Measurements from ENCODE around the gene NEUROG1.

Gene NEUROG1

GRCh38 chr5:135493406-135494180, 42.2 kb downstream of the NEUROG1 start:
- DNase-seq (ENCODE audit: low spot score) = peak; percentile 39

- DNase-seq (ENCODE audit: low spot score) = peak; percentile 67
These were observed 43.5 kb downstream of the NEUROG1 start for GRCh38 chr5:135492319-135492626.

GRCh38 chr5:135491552-135492318, 44.0 kb downstream of the NEUROG1 start:
- peak; percentile 88 for DNase-seq (ENCODE audit: low spot score)

GRCh38 chr5:135491038-135491551, 44.7 kb downstream of the NEUROG1 start:
- DNase-seq (ENCODE audit: low spot score) = no peak

GRCh38 chr5:135490245-135491037, 45.3 kb downstream of the NEUROG1 start:
- no peak for DNase-seq (ENCODE audit: low spot score)

- no peak for DNase-seq (ENCODE audit: low spot score)
These were observed 46.1 kb downstream of the NEUROG1 start for GRCh38 chr5:135489466-135490244.

GRCh38 chr5:135488727-135489465, 46.9 kb downstream of the NEUROG1 start:
- DNase-seq (ENCODE audit: low spot score) = peak; percentile 84

- no peak for DNase-seq (ENCODE audit: low spot score)
These were observed 47.8 kb downstream of the NEUROG1 start for GRCh38 chr5:135487839-135488514.

GRCh38 chr5:135487037-135487395, 48.7 kb downstream of the NEUROG1 start:
- DNase-seq (ENCODE audit: low spot score) = no peak

GRCh38 chr5:135486131-135487036, 49.4 kb downstream of the NEUROG1 start:
- DNase-seq (ENCODE audit: low spot score) = no peak

- no peak for DNase-seq (ENCODE audit: low spot score)
These were observed 51.1 kb downstream of the NEUROG1 start for GRCh38 chr5:135484674-135485086.

Data from SW480 (cell line).